AG09309 (cell line): Measurements from ENCODE around the gene TXNRD2.

Experiments used
- DNase-seq: peaks from one replicate; pipeline ENCODE4 v3.0.0-alpha.2; 2010; ENCODE audit warnings: low read depth
- H3K4me3 ChIP-seq: 2 replicates; pipeline ENCODE4 v1.5.1; 2011; ENCODE audit warnings: mild to moderate bottlenecking, low read depth, low read length, moderate library complexity; ENCODE audit not compliant: control insufficient read depth
- CTCF ChIP-seq: IDR thresholded peaks from 2 replicates; pipeline ENCODE4 v1.5.1; 2011; ENCODE audit warnings: mild to moderate bottlenecking, low read depth, low read length, inconsistent platforms; ENCODE audit not compliant: insufficient read depth, control insufficient read depth; ENCODE audit errors: missing control alignments

The TXNRD2 gene

DNA sequence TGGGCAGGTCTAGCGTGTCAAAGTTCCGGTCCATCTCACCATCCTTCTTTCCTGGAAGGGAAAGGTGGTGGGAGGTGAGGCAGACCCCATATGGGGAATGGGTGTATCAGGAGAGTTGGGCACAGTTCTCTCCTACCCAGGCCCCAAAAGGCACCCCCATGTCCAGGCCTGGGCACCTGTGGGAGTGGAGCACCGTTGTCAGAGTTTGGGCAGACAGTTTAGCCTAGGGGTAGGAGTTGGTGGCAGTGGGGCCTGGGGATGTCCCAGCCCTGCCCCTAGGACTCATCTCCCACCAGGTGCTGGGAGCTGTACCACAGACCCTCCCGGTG is 34.1 kb upstream of the TXNRD2 start:
- TF ChIP-seq CTCF = no peak
- no peak for DNase-seq
- H3K4me3 ChIP-seq = no peak overlapping the region

GRCh38 chr22:19974935-19975706 is 33.5 kb upstream of the TXNRD2 start:
- no peak overlapping the region for H3K4me3 ChIP-seq
- TF ChIP-seq CTCF = no peak
- DNase-seq = no peak

DNA sequence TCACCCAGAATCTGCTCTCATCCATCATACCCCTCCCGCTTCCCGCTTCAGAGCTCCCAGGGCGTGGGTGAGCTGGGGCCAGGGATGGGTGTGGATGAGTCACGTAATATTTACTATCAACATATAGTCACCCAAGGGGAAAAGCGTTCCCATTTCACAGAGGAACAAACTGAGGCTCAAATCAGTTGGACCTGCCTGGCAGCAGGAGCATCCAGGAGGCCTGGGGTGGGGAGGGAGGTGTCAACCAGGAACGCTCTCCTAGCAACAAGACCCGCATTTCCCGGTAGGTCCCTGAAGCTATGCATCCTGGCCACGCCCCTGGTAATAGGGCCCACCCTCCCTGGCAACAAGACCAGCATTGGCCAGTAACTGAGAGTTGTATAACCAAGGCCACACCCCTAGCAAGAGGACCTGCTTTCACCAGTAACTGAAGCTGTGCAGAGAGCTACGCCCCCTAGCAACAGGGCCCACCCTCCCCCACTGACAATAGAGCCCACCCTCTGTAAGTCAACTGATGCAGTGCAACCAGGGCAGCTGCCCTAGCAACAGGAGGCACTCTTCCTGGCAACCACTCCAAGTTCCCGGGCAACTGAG is 32.7 kb upstream of the TXNRD2 start:
- no peak for TF ChIP-seq CTCF
- DNase-seq = no peak
- no peak overlapping the region for H3K4me3 ChIP-seq

DNA sequence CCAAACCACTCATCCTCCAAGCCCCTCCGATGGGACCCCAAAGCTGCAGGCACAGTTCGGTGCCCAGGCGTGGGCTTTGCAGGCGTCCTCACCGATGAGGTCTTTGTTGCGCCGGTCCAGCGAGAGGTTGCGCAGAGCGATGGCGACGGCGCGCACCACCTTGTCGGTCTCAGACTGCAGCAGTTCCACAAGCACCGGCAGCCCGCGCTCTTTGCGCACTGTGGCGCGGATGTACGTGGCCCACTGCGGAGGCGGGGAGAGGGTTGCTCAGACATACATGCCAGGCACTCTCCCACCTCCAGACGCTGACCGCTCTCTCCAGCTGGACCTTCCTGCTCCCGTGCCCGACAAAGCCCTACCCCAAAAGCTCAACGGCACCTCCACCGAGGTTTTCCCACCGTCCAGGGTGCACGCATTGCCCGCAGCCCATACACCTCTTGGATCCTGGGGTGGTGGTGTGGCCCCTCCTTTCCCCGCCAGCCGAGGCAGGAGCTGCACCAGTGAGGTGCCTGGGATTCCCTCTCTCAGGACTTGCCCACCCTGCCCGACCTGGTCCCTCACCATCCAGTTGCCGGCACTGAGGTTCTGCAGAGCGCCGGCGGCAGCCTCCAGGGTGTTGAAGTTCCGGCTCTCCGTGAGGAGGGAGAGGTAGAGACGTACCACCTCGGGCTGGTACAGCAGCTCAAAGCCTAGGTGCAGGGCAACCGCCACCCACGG is 32.1 kb upstream of the TXNRD2 start:
- no peak for TF ChIP-seq CTCF
- no peak overlapping the region for H3K4me3 ChIP-seq
- no peak for DNase-seq

- H3K4me3 ChIP-seq = no peak overlapping the region
- no peak for DNase-seq
- TF ChIP-seq CTCF = no peak
Measured at GRCh38 chr22:19972652-19973550, 31.3 kb upstream of the TXNRD2 start.

DNA sequence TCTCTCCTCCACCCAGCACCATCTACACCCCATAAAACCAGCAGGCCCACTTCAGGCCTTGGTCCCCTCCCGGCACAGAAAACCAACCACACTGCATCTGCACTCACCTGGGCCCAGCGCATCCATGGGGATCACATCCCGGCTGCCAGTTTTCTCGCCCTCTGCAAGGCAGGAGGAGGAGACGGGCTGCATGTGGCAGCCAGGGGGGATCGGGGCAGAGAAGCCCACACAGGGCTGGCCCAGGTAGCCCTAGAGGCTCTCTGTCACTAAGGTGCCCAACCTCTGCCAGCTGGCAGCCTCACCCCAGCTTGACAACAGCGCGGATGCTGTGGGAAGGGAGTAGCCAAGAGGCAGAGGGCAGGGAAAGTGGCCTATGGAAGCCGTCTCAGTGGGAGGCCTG is 30.6 kb upstream of the TXNRD2 start:
- H3K4me3 ChIP-seq = no peak overlapping the region
- no peak for TF ChIP-seq CTCF
- DNase-seq = no peak
